IMR-90 (cell line): Measurements from ENCODE around the gene TRPM3.

Source experiments
- CEBPB ChIP-seq: IDR thresholded peaks from 2 replicates; pipeline ENCODE4 v1.6.1; 2012; ENCODE audit warnings: low read depth, low read length, improper control_type of control experiment
- CHD1 ChIP-seq: IDR thresholded peaks from 2 replicates; pipeline ENCODE4 v1.6.1; 2012; ENCODE audit warnings: low read depth, low read length, improper control_type of control experiment
- CTCF ChIP-seq: conservative IDR thresholded peaks from 2 replicates; pipeline ENCODE4 v1.5.1; 2012; ENCODE audit warnings: mild to moderate bottlenecking, low read depth, low read length, improper control_type of control experiment
- ELK1 ChIP-seq: fragments of 150-350 bp; IDR thresholded peaks from 2 replicates; pipeline ENCODE4 v1.6.1; 2016; ENCODE audit warnings: low read depth, mild to moderate bottlenecking, low read length, moderate library complexity, borderline replicate concordance
- FOS ChIP-seq: fragments of 150-350 bp; IDR thresholded peaks from 2 replicates; pipeline ENCODE4 v1.6.1; 2016; ENCODE audit warnings: low read depth, low read length
- MAFK ChIP-seq: IDR thresholded peaks from 2 replicates; pipeline ENCODE4 v1.6.1; 2012; ENCODE audit warnings: low read depth, low read length, improper control_type of control experiment
- MXI1 ChIP-seq: IDR thresholded peaks from 2 replicates; pipeline ENCODE4 v1.6.1; 2012; ENCODE audit warnings: low read depth, mild to moderate bottlenecking, low read length, moderate library complexity, borderline replicate concordance
- POLR2A ChIP-seq: IDR thresholded peaks from 2 replicates; pipeline ENCODE4 v1.6.1; 2012; ENCODE audit warnings: mild to moderate bottlenecking, low read depth, low read length
- RAD21 ChIP-seq: IDR thresholded peaks from 2 replicates; pipeline ENCODE4 v1.6.1; 2012; ENCODE audit warnings: low read length, improper control_type of control experiment
- RCOR1 ChIP-seq: IDR thresholded peaks from 2 replicates; pipeline ENCODE4 v1.6.1; 2012; ENCODE audit warnings: mild to moderate bottlenecking, low read length, improper control_type of control experiment; ENCODE audit not compliant: insufficient replicate concordance
- RFX5 ChIP-seq: IDR thresholded peaks from 2 replicates; pipeline ENCODE4 v1.8.0; 2012; ENCODE audit warnings: low read depth, mild to moderate bottlenecking, low read length, moderate library complexity
- SMC3 ChIP-seq: fragments of 150-350 bp; IDR thresholded peaks from 2 replicates; pipeline ENCODE4 v1.6.1; 2016; ENCODE audit warnings: low read depth, mild to moderate bottlenecking, antibody characterized with exemption, low read length, moderate library complexity
- USF2 ChIP-seq: fragments of 150-350 bp; IDR thresholded peaks from 2 replicates; pipeline ENCODE4 v1.6.1; 2017; ENCODE audit warnings: mild to moderate bottlenecking, antibody characterized with exemption, low read length, low read depth

GRCh38 chr9:71145179-71145578 lies 23.8 kb upstream of the TRPM3 start:
- TF ChIP-seq CTCF (no peak), SMC3 (no peak), POLR2A (no peak), USF2 (no peak), CHD1 (no peak), FOS (no peak), RAD21 (no peak), ELK1 (no peak), CEBPB (no peak), RFX5 (no peak), MXI1 (no peak), RCOR1 (no peak), MAFK (no peak)
